GM19043 (cell line): ENCODE measurements around the gene RRAD.
"Not testable (repeated sequence)": the region's sequence is repeated elsewhere in the genome, so short reads cannot be mapped to it uniquely, and the experiment has no call there.

ENCODE experiments used
- ATAC-seq: cut with Tn5 transposase; IDR thresholded peaks from one replicate; pipeline ENCODE4 v1.9.1; 2021; ENCODE audit warnings: low read depth; ENCODE audit not compliant: unreplicated experiment

RRAD gene, protein sequence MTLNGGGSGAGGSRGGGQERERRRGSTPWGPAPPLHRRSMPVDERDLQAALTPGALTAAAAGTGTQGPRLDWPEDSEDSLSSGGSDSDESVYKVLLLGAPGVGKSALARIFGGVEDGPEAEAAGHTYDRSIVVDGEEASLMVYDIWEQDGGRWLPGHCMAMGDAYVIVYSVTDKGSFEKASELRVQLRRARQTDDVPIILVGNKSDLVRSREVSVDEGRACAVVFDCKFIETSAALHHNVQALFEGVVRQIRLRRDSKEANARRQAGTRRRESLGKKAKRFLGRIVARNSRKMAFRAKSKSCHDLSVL

DNA sequence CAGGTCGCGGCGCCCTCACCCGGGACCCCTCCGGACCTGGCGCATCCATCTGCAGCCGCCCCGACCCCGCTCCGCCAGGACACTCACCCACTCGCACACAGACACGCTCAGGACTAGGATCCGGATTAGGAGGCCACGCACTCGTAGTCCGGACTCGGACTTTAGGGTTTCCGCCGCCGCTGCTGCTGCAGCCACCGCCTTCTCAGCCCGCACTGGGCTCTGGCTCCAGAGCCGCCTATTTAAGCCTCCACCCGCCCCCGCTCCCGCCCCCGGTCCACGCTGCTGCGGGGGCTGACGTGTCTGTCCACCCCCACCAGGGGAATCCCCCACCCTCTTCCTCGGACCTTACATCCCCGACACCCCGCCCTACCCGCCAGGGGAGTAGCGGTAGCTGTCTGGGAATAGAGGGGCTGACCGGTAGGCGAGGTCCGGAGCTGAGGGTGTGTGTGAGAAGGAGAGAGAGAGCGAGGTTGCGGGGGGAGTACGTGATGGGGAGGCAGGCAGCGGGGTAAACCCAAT, at the start of gene RRAD:
Gene RRAD, minus strand, starts transcription at position 214 of the 519 bp plus-strand sequence. CDS start 356 bp downstream, outside the sequence.
- ATAC-seq: no peak

GRCh38 chr16:66974932-66975246, 49.6 kb upstream of the RRAD start:
- not testable (repeated sequence) for ATAC-seq

DNA sequence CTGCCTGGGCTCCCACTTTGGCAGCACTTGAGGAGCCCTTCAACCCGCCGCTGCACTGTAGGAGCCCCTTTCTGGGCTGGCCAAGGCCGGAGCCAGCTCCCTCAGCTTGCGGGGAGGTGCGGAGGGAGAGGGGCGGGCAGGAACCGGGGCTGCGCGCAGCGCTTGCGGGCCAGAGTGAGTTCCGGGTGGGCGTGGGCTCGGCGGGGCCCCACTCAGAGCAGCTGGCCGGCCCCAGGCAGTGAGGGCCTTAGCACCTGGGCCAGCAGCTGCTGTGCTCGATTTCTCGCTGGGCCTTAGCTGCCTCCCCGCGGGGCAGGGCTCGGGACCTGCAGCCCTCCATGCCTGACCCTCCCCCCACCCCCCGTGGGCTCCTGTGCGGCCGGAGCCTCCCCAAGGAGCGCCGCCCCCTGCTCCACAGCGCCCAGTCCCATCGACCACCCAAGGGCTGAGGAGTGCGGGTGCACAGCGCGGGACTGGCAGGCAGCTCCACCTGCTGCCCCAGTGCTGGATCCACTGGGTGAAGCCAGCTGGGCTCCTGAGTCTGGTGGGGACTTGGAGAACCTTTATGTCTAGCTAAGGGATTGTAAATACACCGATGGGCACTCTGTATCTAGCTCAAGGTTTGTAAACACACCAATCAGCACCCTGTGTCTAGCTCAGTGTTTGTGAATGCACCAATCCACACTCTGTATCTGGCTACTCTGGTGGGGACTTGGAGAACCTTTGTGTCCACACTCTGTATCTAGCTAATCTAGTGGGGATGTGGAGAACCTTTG, 49.0 kb upstream of the RRAD start:
- not testable (repeated sequence) for ATAC-seq

DNA sequence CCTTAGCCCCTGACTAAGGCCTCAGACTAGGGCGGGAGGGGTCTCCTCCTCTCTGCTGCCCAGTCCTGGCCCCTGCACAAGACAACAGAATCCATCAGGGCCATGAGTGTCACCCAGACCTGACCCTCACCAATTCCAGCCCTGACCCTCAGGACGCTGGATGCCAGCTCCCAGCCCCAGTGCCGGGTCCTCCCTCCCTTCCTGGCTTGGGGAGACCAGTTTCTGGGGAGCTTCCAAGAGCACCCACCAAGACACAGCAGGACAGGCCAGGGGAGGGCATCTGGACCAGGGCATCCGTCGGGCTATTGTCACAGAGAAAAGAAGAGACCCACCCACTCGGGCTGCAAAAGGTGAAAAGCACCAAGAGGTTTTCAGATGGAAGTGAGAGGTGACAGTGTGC, 48.4 kb upstream of the RRAD start:
- ATAC-seq: no peak

GRCh38 chr16:66972983-66973382, 47.6 kb upstream of the RRAD start:
- no peak for ATAC-seq

DNA sequence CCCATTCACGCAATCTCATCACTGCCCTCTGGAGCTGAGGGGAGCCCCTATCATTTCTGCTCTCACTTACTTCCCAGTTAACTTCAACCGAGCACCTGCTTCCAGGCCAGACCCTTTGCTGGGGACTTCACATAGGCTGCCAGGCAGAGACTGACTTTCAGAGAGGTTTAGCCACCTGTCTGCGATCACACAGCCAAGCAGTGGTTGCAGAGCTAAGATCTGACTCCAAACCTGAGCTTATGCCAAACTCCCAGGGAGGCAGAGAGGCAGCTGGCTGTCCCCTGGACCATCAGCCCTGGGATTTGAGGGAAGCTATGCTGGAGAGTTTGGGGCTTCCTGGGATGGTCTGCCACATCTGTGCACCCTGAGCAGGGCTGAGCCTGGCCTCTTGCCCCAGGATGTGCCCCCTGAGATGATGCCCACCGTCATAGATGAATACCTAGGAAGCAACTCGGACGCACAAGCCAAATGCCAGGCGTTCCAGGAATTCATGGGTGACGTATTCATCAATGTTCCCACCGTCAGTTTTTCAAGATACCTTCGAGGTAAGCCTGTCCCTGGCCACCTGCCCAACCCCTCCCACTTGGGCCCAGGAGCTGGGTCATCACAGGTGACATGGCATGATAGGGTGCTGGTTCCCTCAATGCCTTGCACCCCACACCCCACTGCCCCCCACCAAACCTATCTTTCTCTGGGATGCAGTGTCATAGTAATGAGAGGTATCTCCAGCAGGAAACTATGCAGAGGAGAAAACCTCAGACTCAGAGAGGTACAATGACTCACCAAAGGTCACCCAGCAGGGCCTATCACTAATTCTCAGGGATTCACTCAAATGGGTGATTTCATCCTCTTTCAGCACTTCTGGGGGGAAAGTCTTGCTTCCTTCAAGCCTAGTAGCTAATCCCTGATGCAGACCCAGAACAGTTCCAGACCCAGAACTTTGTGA, 45.7 kb upstream of the RRAD start:
- ATAC-seq: no peak

GRCh38 chr16:66968847-66969246, 43.5 kb upstream of the RRAD start:
- no peak for ATAC-seq

DNA sequence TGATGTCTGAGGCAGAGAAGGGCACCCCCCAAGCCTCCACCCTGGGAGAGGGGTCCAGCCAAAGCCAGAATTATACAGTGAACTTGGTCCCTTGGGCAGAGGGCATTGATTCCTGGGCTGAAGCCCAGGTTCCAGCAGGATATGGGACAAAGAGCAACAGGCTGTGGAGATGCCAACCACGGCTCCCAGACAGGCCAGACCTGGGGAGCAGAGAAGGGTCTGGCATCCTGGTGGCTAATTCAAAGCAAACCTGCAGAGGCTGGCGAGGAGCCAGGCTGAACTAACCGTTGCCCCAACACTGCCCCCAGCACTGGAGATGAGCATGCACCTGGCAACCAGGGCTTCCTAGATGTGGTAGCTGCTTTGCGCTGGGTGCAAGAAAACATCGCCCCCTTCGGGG, 38.7 kb upstream of the RRAD start:
- ATAC-seq: no peak

DNA sequence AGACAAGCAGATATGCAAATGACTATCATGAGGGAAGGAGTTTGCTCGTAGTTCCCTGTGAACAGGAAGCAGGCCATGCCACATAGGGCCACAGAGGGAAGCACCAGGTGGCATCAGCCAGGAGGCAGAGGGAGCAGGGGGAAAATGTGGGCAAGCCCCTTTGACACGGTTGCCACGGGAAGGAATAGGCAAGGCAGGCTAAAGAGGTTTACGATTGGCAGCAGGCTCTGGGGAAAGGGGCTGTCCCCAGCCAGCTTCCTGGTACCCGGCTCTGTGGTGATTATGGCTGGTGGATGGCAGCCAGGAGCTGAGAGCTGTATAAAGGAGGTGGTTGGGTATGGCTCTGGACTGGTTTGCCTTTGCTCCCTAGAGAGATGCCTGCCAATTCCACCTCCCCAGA, 36.6 kb upstream of the RRAD start:
- no peak for ATAC-seq

- peak; percentile 91 for ATAC-seq
These were observed 35.9 kb upstream of the RRAD start, which contains the start of gene CES3 for GRCh38 chr16:66961065-66961744. Gene CES3 (plus strand): TSS chr16:66961266. CDS start chr16:66961308, 42 bp downstream.

- no peak for ATAC-seq
These were observed 34.9 kb upstream of the RRAD start for GRCh38 chr16:66960270-66960669.

- no peak for ATAC-seq
These were observed 34.4 kb upstream of the RRAD start for GRCh38 chr16:66959704-66960161.

- ATAC-seq: no peak
These were observed 33.7 kb upstream of the RRAD start for GRCh38 chr16:66958857-66959703.

GRCh38 chr16:66956154-66956457, 30.8 kb upstream of the RRAD start:
- ATAC-seq: not testable (repeated sequence)

GRCh38 chr16:66955363-66956153, 30.2 kb upstream of the RRAD start:
- not testable (repeated sequence) for ATAC-seq

DNA sequence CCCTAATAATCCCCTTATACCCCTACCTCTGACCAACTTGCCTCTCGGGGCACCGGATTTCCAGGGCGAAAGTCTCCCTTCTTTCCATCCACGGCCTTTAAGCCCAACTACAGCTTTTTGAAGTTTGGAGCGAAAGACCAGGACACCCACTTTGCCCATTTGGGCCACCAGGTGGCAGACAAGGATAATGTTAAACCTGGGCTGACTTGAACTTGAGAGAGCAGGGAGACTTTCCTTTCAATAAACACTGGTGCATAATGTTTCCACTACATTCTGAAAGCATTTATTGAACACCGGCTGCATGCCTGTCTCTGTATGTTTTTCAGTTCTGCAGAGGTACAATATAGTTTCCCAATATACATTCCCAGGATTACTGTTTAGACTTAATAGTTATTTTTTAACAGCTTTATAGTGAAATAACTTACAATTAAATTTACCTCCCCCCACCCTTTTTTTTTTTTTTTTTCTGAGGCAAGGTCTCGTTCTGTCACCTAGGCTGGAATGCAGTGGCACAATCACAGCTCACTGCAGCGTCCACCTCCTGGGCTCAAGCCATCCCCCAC, 28.8 kb upstream of the RRAD start:
- ATAC-seq: no peak

GRCh38 chr16:66953462-66954096, 28.2 kb upstream of the RRAD start:
- no peak for ATAC-seq
